Uterus (tissue), 2 donors: ENCODE measurements around the gene CAMK2A.

Source experiments
- POLR2A ChIP-seq, 2 donors: fragments of 450-650 bp; IDR thresholded peaks; one replicate each; pipeline ENCODE4 v1.6.1; 2016; ENCODE audit warnings: antibody characterized with exemption in 2 of 2, mild to moderate bottlenecking in 1 of 2, moderate library complexity in 1 of 2
- TF ChIP-seq, protein P1 (sequence below), 4 experiments: fragments of 200-600 bp in 2 of 4; fragments of 450-650 bp in 2 of 4; sonication (generic) in 2 of 4; IDR thresholded peaks; one replicate each; pipeline ENCODE4 v1.5.1; 2016 to 2019; ENCODE audit warnings: antibody characterized with exemption in 4 of 4, mild to moderate bottlenecking in 2 of 4, moderate library complexity in 1 of 4

DNA sequence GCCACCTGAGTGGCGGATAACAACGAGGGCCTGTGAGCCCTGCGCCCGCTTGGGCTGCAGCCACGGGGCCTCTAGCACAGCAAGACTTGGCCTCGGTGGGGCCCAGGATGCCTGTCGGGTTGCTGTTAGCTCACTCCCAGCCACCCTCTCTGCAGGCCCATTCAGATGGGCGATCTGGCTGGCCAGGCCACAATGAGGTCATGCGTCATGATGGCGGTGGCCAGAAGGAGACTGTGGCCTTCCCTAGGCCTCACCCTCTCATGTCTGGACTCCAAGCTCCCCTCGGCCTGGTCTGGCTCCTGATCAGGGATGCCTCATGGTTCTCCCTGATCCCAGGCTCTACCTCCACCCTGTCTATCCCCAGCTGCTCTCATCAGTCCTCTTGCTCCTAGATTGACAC, 49.0 kb upstream of the CAMK2A start:
- TF ChIP-seq, protein P1, sequence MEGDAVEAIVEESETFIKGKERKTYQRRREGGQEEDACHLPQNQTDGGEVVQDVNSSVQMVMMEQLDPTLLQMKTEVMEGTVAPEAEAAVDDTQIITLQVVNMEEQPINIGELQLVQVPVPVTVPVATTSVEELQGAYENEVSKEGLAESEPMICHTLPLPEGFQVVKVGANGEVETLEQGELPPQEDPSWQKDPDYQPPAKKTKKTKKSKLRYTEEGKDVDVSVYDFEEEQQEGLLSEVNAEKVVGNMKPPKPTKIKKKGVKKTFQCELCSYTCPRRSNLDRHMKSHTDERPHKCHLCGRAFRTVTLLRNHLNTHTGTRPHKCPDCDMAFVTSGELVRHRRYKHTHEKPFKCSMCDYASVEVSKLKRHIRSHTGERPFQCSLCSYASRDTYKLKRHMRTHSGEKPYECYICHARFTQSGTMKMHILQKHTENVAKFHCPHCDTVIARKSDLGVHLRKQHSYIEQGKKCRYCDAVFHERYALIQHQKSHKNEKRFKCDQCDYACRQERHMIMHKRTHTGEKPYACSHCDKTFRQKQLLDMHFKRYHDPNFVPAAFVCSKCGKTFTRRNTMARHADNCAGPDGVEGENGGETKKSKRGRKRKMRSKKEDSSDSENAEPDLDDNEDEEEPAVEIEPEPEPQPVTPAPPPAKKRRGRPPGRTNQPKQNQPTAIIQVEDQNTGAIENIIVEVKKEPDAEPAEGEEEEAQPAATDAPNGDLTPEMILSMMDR (IDR thresholded peaks at IDR 0.05) = no peak
- no peak for TF ChIP-seq POLR2A (IDR thresholded peaks at IDR 0.05)
